ENCODE results near the gene SLC25A26.
A peak's percentile ranks its signal among the peaks of the same experiment; 100 is the strongest.

Gene SLC25A26

DNA sequence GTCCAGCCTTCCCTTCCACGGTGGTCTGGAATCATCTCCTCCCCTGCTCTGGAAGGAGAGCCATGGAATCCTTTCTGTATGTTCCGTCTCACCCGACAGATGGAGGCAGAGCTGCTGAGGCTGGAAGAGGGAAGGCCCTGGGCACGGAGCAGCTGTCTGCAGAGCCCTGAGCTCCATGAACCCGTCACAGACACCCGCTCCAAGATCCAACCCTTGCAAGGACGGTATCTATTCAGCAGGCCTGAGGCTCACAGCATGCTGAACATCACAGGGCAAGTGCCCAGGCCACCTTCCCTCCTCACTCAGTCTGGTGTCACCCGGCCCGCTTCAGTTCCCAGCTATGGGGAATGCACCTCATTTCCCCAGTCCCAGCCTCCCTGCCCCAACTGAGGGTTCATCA, 176.1 kb downstream of the SLC25A26 start:
- DNase-seq (ENCODE audit: low read depth), result no peak

- no peak for DNase-seq (ENCODE audit: low read depth)
These were observed 176.9 kb downstream of the SLC25A26 start for GRCh38 chr3:66397745-66398144.

DNA sequence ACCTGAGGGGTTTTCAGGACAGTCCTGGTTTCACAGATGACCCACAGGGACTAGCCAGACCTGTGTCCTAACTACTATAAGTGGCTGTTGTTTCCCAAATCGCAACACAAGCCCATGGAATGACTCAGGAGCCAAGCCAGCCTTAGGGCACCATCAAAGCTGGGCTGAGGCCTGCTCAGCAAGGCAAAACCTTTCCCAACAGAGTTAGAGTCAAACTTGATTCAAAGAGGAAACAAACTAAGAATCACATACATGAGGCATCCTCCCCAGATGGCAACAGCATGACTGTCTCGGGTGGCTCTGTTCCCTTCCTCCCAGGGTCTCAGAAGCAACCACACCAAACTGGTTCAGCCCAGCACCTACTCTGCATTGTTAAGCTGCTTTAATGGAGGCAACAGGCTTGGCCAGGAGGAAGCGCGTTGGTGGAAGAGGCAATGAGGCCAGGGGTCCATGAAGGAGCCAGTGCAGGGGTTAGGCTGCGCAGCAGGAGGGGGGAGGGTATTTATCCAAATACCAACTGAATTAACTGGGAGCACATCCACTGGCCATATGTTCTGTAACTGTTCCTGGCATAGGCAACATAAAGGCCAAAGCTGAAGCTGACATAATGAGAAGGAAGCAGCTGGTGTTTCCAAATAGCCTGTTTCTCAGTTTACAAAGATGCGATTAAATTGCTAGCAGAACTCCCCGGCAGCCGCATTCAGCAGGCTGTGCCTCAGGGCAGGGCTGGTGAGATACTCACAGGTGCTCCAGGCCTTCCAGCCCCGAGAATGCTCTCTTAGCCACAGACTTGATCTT, 177.6 kb downstream of the SLC25A26 start:
- DNase-seq (ENCODE audit: low read depth), result no peak

GRCh38 chr3:66399529-66400232, 178.9 kb downstream of the SLC25A26 start:
- DNase-seq (ENCODE audit: low read depth), result no peak

DNA sequence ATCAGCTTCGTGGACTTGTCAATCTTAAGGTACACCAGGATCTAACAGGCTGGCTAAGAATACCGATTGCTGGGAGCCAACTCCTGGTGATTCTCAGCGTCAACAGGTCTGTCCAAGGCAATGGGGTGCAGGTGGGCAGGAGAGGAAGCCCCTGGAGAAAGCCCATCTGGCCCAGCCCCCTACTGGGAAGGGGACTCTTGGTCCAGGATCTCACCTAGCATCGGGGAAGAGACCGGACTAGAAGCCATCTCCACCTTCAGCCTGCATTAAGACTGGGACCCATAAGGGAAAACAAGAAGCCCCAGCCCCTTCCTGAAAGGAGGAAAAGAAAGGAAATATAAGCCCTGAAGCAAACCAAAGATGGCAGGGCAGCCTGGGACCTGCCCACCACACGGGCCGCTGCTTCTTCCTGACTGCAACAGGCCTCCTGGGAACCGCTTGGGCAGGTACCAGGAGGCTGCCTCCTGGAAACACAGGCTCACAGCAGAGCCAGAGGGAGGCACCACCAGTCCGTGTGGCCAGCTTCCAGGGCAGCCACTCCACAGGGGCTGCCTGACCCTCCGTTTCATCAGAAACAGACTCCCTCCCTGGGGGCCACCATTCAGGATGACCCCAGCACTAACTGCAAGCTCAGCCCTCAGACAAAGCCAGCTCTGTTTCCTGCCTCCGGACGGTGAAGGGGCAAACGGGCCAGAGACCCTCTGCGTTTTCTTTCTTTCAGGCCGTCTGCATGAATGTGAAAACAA, 179.8 kb downstream of the SLC25A26 start:
- DNase-seq (ENCODE audit: low read depth), result no peak

GRCh38 chr3:66401157-66401550, 180.4 kb downstream of the SLC25A26 start:
- DNase-seq (ENCODE audit: low read depth), result no peak

DNA sequence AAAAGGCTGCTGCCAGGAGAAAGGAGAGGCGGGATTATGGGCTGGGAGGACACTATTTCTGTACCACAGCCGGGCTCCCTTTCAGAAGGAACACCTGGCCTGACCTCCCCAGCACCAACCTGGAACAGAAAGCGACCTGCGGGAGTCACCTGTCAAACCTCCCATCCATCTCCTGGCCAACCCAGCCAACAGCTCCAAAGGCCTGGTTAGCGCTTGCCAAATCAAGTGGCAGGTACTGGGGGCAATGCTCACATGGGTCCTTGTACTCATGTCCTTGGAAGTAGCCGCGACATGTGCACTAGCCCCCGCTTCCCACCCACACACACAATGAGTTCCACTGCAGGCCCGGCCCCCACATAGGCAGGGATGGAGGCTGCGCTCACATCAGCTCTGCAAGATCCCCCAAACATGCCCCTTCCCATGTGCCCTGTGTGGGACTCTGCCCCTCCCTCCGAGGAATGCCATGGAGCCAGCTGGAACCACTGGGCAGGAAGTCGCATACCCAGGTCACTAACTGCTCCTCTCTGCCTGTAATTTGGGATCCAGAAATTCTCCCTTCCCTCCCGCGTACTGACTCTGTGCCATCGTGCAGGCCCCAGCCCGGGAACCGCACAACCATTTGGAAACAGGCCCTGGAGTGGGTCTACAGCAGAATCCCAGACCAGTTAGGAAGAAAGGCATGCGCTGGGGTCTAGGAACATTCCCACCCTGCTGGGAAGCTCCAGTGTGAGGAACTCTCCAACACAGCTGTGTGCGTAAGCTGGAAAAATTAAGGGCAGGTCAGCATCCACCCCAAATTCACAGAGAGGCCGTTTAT, 181.1 kb downstream of the SLC25A26 start:
- DNase-seq (ENCODE audit: low read depth), result no peak

DNA sequence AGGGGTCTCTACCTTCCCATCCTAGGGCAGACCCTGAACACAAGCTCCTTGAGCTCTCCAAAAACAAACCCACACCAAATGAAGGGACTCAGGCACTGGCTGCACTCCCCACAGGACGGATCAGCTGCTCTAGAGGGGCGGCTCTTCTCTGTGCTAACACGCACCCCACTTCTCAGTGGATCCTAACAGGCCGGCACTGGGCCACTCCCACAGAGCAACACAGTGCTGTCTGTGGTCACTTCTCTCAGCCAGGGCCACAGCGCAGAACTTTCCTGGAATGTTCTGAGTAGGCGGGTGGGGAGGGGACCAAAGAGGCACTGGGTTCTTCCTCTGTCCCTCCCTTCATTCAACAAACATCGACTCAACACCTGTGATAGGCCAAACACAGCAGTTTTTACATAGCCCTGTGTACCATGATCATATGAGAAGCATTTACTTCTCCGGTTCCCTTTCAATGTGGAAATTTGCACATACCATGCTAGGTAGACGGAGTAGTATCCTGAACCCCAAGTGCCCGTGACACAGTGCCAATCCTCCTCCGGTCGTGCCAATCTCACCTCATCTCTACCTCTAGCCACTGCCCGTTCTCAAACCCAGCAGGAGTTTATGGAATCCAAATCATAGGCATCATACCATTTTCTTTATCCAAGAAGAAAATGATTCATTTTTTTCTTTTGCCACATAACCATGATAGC, 181.9 kb downstream of the SLC25A26 start:
- no peak for DNase-seq (ENCODE audit: low read depth)

- DNase-seq (ENCODE audit: low read depth), result no peak
These were observed 182.7 kb downstream of the SLC25A26 start for GRCh38 chr3:66403323-66403990.

GRCh38 chr3:66404197-66404596, 183.4 kb downstream of the SLC25A26 start:
- no peak for DNase-seq (ENCODE audit: low read depth)

- DNase-seq (ENCODE audit: low read depth), result no peak
These were observed 184.3 kb downstream of the SLC25A26 start for GRCh38 chr3:66404903-66405700.

DNA sequence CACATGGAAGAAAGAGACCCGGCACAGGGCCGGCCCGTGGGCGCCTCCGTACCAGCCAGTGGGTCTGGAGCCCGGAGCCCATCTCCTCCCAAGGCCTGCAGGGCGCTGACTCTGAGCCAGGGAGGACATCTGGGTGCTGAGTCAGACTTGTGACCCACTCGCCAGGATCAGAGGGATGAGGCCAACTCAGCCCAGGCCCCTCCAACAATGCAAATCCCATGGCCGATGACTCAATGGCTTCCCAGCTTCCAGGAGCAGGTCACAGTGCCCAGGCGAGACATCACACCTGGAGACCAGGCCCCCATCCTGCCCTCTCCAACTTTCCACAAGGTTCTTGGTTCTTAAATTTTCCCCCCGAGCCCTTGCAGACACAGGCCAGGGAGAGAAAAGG, 184.9 kb downstream of the SLC25A26 start:
- DNase-seq (ENCODE audit: low read depth), result no peak

DNA sequence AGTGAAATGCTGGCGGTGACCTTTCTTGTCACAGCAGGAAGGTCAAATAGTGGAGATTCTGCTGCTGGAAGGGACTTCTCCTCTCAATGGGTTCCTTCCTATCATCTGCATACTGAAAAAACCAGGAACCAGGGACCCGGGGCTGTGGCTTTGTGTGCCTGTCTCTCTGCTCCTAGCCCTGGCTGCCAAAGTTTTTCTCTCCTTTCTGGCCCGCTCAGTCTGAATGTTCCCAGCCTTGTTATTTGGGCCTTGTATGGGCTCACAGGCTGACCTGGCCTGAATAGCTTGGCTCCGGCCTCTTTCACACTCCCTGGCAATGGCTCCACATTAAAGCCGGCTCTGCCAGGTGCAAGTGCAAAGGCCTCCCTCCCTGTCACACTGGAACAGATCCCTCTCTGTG, 185.4 kb downstream of the SLC25A26 start:
- no peak for DNase-seq (ENCODE audit: low read depth)

DNA sequence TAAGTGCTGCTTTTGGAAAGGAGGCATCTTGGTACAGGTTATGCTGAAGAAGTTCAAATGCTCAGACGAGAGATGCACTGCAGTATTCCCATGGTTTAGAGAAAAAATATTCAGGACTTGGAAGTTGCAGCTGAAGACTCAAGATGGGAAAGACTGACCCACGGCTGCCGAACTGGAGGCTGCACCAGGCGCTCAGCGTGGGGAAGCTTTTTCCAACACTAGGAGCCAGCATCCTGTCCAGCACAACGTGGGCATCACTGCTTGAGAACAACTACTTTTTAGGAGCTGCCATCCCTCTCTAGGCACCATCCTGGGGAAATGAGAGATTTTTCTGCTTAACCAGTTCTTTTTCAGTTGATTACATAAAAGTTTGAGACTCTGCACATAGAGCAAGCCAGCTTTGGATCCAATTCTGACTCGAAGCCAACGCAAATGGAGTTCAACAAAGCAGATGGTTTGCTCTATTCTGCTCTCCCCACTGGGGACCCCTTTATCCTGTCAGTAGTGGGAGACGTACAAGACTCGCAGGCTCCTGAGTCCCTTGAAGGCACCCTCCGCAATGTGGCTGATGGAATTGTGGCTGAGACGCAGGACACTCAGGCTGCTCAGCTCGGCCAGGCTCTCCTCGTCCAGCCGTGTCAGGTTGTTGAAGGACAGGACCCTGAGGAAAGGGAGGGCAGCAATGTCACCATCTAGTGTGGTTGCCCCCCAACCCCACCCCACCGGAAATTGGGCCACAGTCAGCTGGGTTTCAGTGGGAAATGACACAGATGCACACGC, 186.2 kb downstream of the SLC25A26 start:
- no peak for DNase-seq (ENCODE audit: low read depth)

- DNase-seq (ENCODE audit: low read depth), result peak; percentile 43
These were observed 186.9 kb downstream of the SLC25A26 start for GRCh38 chr3:66407611-66408218.

DNA sequence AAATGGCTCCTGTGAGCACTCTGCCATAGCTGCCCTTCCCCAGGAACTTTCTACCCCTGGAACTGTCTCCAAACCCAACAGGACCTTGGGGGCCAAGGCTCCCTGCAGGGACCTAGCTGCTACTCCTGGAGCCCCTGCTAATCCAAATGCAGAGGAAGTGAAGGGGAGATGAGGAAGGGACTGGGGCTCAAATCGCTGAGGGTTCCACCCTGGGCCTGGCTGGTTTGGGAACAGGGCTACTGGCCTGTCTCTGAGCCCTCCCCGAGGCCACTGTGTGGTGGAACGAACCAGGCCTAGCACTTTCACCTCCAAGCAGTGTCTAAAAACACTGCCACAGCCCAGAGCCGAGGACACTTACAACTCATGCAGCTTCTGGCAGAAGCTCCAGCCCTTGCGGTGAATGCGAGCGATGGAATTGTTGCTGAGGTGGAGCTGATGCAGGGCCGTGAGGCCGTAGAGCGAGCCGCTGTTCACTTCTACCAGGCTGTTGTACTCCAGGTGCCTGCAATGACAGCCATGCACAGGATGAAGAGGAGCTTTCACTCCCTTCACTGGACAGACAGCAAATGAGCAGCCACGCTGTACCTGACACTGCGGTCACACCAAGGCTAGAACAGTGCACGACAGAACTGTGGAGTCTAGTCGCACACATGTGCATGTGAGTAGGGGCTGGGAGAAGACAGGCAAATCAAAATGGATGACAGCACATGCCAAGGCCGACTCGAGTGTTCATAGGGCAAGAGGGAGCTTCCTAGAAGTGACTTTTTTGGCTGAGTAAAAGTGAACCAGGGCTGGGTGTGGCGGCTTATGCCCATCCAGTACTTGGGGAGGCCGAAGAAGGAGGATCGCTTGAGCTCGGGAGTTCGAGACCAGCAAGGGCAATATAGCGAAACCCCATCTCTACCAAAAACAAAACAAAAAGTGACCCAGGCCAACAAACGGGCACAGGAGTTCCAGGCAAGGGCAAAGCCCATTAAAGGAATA, 189.3 kb downstream of the SLC25A26 start:
- DNase-seq (ENCODE audit: low read depth), result no peak

DNA sequence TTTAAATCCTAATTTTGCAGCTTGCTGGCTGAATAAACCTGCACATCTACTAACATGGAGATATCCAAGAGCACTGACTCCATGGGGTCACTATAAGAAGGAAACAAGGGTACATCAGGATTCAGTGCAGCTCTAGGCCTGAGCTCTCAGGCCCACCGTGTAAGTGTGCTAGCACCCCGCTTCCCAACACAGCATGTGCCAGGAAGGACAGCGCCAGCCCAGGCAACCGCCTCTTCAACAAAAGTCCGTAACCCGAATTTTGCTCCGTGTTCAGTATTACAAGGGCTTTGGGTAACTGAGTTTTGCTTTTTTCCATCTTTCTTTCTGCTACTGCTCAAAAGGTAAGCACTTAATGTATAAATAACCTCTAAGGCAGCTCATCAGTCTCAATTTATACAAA, 190.2 kb downstream of the SLC25A26 start:
- no peak for DNase-seq (ENCODE audit: low read depth)

GRCh38 chr3:66411474-66411873, 190.7 kb downstream of the SLC25A26 start:
- DNase-seq (ENCODE audit: low read depth), result no peak

Measured in stimulated activated CD8-positive, alpha-beta memory T cell treated with anti-CD3 and anti-CD28 coated beads, Interleukin-15, amount 100 ng/mL, for 24 hours (primary cell).